GM18508 (cell line): ENCODE data around the gene TMEM74B.

Experiments
- ATAC-seq: cut with Tn5 transposase; IDR thresholded peaks from one replicate; pipeline ENCODE4 v1.9.1; 2021; ENCODE audit warnings: moderate number of reproducible peaks; ENCODE audit not compliant: insufficient read depth, unreplicated experiment

The TMEM74B gene

GRCh38 chr20:1206366-1207148 lies 21.8 kb upstream of the TMEM74B start:
- no peak for ATAC-seq

DNA sequence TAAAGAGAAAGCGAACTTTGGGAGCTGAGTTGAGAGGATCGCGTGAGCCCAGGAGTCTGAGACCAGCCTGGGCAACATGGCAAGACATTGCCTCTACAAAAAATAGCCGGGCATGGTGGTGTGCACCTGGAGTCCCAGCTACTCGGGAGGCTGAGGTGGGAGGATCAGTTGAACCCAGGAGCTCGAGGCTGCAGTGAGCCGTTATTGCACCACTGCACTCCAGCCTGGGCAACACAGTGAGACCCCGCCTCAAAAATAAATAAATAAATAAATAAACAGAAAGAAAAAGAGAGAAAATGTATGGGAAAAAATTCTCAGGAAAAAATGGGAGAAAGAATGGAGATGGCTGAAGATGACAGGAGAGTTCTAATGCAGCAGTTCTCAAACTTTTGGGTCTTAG lies 21.0 kb upstream of the TMEM74B start:
- ATAC-seq: no peak

GRCh38 chr20:1204576-1204975 lies 19.8 kb upstream of the TMEM74B start:
- ATAC-seq: no peak

DNA sequence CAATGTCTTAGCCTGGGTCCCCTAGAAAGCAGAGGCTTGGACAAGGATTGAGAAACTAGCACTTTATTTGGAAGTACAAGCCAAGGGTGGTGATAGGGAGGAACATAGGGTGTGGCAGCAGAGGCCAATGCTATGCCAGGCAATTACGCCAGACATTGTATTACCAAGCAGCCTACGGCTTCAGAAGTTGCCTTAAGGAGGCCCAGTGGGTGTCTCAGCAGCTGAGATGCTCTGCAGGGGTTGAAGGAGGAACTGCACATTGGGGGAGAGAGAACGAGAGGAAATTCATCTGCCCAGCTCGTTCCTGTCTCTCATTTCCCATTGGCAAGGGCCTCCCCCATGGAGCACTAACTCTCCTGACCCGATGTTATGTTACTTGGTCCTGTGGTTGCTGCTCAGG lies 19.3 kb upstream of the TMEM74B start:
- ATAC-seq: no peak

DNA sequence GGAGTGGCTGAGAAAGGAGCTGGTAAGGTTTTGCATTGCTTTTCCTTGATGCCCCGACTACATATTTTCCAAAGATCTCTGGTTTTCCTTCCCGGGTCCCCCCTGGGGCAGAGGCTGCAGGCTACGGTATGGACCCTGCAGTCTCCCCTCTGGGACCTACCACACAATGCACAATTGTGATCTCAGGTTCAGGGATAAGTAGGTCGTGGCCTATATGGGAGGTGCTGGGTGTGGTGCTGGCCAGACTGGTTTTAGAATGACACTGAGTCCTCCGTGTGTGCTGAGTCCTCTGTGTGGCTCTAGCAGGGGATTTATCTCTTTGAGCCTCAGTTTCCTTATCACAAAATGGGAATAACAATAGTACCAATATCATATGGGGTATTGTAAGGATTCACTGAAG lies 18.8 kb upstream of the TMEM74B start:
- no peak for ATAC-seq

GRCh38 chr20:1202762-1203504 lies 18.2 kb upstream of the TMEM74B start, which contains the start of gene C20orf202:
TSS of gene C20orf202 (plus strand) at chr20:1203454. CDS start at chr20:1203586, 132 bp downstream.
- no peak for ATAC-seq

- no peak for ATAC-seq
Observed at GRCh38 chr20:1199964-1200363, 15.2 kb upstream of the TMEM74B start.

DNA sequence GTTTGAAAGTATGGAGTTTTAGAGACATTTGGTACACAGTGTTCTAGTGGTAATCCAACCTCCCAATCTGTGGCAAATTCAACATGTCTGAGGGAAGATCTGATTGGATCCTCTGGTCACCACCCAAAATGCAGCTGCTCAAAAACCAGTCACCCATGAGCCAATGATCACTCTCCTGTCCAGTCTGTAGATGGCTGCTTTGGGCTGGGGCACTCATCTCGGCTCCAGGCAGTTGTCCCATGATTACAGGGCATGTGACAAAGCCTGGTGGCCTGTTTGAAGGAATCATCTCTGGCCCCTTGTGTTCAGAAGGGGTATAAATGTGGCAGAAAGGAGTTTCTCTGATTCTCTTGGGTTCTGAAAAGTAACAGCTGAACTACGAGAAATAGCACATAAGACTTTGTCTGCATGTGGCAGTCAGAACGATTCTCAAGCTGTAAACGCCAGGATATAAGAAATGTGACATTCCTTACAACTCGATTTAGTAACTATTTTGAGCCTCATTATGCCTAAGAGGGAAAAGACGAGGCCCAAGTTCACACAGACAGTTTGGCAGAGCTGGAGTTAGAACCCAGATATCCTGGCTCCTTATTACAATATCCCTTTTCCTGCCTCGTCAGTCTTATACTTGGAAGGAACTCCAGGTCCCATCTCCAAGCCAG lies 14.6 kb upstream of the TMEM74B start:
- ATAC-seq: no peak

DNA sequence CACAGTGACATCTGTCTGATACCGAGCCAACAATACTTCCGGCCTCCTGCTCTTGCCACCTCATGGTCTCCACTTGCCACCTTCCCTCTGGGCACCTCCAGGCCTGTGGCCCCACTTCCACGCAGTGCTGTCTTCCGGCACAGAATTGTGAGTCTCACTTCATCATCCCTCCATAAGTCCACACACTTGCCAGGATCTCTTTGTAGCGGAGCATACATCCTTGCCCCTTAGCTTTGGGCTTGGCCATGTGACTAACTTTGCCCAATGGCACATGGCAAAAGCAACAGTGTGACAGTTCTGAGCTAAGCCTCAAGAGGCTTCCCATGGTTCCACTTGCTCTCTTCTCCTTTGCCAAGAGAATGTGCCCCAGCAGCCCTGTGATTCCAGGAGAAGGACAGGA lies 14.0 kb upstream of the TMEM74B start:
- ATAC-seq: no peak

DNA sequence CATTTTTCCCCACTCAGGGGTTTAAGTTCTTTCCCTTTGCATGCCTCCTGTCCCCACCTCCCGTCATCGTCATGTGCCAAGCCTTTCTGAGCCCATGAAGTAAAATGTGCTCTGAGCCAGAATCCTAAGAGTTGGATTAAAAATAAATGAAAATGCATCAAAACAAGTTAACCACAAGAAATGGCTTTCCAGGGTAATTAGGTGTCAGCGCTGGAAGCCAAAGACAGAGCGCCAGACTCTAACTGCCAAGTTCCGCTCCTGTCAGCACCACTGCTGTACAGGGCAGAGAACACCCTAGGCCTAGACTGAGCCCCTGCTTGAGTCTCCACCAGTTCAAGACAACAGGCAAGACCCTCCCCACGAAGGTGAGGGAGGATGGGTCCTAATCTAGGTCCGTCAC lies 13.0 kb upstream of the TMEM74B start:
- no peak for ATAC-seq

DNA sequence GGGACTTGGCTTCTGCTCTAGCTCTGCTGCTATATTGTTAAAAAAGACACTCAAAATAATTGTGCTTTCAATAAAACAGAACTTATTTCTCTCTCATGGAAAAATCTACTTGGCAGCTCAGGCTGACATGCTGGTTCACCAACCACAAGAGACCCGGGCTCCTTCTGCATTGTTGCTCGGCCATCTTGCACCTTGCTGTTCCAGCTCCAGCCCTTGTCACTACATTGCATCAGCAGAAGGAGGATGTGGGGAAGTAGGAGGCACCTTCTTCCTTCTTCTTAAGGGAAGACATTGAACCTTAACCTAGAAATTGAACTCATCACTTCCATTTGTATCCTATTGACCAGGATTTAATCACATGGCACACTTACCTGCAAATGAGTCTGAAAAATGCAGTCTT lies 11.9 kb upstream of the TMEM74B start:
- ATAC-seq: no peak

DNA sequence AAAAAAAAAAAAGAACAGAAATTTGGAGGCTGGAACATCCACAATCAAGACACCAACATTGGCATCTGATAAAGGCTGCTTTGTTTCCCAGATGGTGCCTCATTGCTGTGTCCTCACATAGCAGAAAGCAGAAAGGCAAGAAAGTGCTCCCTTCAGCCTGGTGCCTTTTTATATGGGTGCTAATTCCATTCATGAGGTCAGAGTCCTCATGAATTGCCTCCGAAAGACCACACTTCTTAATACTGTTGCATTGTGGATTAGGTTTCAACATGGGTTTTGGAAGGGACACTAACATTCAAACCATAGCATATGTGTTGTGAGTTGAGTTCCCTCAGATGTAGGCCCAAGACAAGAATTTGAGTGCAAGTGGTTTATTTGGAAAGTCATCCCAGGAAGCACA lies 10.4 kb upstream of the TMEM74B start:
- ATAC-seq: no peak

- ATAC-seq: no peak
Observed at GRCh38 chr20:1191299-1191698, 6.5 kb upstream of the TMEM74B start.

DNA sequence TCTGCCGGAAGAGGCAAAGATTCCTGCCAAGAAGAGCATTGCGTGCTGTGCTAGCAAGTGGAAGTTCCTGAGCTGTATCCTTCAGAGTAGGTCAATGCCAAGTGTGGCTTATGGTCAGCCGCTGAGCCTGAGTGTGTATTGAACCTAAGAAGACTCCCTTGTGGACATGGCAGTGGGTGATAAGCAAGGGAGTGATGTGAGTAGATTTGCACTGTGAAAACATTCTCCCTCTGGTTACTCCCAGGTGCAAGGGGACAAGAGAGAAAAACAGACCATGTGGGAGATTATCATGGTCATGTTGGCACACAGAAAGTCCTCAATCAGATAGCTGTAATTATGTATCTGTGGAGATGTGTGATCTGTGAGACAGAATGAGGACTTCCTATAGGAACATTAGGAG lies 6.1 kb upstream of the TMEM74B start:
- no peak for ATAC-seq

GRCh38 chr20:1189827-1190226 lies 5.0 kb upstream of the TMEM74B start:
- no peak for ATAC-seq

- ATAC-seq: no peak
Observed at GRCh38 chr20:1188347-1188746, 3.6 kb upstream of the TMEM74B start.

- ATAC-seq: no peak
Observed at GRCh38 chr20:1187605-1188171, 2.9 kb upstream of the TMEM74B start.

- ATAC-seq: no peak
Observed at GRCh38 chr20:1186367-1186991, 1.7 kb upstream of the TMEM74B start.

DNA sequence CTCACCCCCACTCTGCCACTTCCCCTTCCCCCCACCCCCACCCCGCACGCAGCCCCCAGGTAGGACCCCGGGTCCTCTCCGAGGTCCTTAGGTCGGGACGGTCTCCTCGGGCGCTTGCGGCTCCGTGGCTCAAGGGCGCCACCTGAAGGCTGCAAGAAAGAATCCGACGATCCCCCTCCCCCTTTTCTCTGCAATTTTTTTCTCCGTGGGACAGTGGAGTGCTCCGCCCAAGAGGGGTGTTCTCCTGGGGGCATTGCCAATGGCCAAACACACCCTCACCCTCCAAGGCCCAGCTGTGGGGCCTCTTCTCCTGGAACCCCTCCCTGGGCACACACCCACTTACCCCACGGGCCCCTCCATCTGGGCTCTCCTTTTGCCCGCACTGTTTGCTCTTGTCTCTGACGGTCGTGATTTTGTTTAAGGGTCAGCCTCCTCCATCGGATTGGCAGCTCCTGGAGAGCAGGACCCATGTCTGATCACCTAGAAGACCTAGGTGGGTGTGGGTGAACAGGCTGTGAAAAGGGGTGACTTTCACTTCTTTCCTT lies 1.1 kb upstream of the TMEM74B start:
- ATAC-seq: no peak

DNA sequence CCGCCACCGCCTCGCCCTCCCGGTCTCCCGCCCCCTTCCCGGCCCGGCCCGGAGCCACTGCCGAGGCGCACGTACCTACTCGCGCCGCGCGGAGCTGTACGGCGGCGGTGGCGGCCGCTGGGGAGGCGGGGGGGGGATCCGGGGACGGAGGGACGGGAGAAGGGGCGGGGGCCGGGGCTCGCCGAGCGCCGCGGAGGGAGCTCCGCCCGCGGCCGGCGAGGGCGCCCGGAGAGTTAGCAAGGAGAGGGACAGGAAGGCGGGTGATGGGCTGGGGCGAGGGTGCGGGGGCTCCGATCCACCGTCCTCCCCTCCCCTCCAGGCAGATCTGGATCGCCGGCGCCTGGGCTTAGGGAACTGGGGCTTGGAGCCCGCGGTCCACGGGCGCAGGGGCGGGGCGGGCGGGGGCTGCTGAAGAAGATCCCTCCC lies 548 bp upstream of the TMEM74B start:
- ATAC-seq: no peak
